Activated gamma-delta T cell treated with Interleukin-2 at 50 U/mL for 16 hours (primary cell): ENCODE data around the gene GNA15.

ENCODE experiments used
- DNase-seq: peaks from one replicate; pipeline ENCODE4 v3.0.0-alpha.2; 2020

GNA15 gene

DNA sequence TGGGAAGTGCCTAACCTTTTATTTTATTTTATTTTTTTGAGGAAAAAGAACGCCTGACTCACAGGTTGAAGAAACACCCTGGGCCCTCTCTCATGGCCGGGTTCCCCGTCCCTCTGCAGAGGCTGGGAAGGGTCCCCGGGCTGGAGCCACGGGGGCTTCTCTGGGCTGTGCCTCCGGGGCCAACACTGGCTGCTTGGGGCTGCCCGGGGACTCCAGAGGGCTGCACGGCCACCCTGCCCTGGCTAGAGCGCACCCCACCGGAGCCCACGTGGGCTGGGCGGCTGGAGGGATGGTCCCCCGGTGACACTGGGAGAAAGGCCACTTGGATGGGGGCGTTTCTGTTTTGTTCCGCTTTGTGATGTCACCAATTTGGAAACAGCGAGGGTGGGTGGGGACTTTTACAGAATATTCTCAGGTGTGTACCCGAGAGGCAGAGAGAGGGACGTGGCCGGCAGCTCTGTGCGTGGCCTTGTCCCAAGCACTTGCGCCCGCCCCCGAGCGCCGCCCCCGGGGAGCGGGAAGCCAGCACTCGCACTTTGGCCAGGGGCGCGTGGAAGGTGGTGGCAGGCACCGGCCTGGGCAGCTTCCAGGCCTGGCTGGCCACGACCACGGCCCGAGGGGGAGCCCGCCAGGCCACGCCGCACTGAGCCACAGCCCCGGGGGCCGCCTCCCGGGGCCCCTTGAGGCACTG is 13.9 kb upstream of the GNA15 start:
- no peak for DNase-seq

- no peak for DNase-seq
Observed at GRCh38 chr19:3122512-3122870, 13.3 kb upstream of the GNA15 start.

GRCh38 chr19:3123088-3123721 is 12.6 kb upstream of the GNA15 start:
- no peak for DNase-seq

DNA sequence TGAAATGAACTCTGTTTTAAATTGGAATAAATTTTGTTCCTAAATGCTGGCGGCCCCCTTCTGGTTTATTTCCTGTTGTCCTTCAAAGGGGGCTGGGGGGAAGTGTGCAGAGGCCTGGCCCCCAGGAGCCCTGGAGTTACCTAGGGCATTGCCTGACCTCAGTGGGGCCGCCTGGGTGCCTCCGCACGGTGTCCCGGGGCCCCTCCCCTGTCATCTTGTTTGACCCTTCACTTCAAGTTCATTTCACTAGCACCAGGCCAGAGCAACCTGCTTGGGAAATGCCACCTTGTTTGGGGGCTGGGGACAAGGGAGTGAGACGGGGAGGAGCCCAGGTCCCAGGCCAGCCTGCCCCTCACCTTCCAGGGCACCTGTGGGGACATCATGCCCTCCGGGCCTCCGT is 11.9 kb upstream of the GNA15 start:
- no peak for DNase-seq

GRCh38 chr19:3124630-3125029 is 11.2 kb upstream of the GNA15 start:
- DNase-seq, result no peak

GRCh38 chr19:3125900-3126524 is 9.8 kb upstream of the GNA15 start:
- peak; percentile 69 for DNase-seq

GRCh38 chr19:3129112-3129511 is 6.7 kb upstream of the GNA15 start:
- DNase-seq, result no peak

- no peak for DNase-seq
Observed at GRCh38 chr19:3131168-3131567, 4.7 kb upstream of the GNA15 start.

DNA sequence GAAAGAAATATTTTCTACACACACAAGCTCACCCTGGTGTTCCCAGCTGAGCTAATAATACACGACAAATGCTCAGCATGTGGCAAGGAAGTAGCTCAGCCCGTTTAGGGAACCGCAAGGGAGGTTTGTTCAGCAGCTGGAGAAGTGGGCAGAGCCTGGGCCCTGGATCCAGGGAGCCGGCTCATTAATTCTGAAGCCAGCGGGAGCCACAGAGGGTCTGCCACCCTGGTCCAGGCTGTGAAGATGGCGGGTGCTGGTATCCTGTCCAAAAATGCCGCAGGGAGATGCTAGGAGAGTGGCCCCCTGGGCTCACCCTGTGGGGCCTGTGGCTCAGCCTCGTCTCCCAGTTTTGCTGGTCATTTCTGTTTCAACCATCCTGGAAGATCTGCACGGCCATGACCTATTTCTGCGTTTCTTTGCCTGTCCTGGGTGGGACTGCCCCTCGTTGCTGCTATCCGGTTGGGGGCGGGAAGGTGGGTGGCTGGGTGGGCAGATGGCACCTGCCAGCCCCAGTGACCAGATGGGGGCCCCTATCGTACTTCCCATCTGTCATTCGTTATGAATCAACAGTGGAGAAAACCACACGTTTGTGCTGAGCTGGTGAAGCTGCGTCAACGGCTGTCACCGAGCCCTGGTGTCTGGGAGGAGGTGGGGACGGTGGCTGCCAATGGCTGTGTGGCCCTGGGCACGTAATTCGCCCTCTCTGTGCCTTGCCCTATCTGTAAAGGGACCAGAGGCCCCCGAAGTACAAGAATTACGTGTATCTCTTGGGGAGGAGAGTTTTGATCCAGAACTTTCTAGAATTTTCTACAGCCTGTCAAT is 2.7 kb upstream of the GNA15 start:
- peak; percentile 70 for DNase-seq

DNA sequence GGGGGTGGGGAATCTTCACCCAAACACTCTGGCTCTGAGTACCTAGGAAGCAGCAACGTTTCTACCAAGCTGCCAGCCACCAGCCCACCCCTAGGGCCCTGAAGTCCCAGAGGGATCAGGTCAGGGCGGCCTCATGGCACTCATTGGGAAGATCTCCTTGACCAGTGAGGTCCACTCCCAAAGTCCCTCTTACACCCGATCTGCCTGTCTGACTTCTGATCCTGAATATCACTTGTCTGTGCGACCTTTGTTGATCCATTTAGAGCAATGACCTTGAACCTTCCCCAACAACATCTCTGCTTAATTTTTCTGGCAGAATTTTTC is 2.1 kb upstream of the GNA15 start:
- DNase-seq, result no peak

DNA sequence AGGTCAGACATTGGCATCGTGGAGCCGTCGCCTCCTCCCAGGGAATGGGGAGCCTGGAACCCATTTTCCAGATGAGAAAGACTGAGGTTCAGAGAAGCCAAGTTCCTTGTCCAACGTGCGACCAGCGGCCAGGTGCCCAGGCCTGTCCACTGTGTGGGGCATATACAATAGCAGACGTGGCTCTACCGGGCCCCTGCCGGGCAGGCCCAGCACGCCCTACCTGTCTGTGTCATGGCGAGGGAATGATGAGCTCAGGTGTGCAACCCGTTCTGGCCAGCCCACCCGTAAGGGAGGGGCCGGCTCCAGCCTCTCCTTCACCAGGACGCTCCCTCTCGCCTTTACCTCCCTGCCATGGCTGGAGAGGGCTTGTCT is 837 bp downstream of the GNA15 start:
- DNase-seq, result no peak

DNA sequence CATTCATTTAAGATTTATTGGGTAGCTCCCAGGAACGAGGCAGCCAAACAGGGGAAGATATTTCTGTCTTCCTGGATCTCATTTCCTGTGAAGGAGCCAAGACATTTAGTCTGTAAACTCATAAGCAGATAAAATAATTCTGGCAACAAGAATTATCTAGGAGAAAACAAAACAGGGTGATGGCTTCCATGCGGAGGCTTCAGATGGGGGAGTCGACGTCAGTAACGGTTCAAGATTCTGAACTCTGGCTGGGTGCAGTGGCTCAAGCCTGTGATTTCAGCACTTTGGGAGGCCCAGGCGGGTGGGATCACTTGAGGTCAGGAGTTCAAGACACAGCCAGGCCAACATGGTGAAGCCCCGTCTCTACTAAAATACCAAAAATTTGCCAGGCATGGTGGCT is 1.3 kb downstream of the GNA15 start:
- no peak for DNase-seq

GRCh38 chr19:3138268-3138667 is 2.4 kb downstream of the GNA15 start:
- no peak for DNase-seq

GRCh38 chr19:3140667-3141038 is 4.8 kb downstream of the GNA15 start:
- no peak for DNase-seq

DNA sequence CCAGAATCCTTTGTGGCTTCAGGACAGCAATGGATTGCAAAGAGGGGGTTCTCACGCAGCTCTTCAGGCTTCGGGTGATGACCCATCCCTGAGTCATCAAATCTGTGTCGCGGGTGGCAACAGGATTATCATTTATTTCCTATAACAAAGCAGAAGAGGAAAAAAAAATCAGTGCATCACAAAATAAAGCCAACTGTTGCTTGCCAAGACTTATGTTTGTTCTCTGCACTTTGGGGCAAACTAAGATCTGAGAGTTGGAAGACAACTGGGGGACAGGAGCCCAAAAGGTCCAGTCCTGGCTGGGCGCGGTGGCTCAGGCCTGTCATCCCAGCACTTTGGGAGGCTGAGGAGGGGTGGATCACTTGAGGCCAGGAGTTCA is 6.4 kb downstream of the GNA15 start:
- DNase-seq, result no peak

DNA sequence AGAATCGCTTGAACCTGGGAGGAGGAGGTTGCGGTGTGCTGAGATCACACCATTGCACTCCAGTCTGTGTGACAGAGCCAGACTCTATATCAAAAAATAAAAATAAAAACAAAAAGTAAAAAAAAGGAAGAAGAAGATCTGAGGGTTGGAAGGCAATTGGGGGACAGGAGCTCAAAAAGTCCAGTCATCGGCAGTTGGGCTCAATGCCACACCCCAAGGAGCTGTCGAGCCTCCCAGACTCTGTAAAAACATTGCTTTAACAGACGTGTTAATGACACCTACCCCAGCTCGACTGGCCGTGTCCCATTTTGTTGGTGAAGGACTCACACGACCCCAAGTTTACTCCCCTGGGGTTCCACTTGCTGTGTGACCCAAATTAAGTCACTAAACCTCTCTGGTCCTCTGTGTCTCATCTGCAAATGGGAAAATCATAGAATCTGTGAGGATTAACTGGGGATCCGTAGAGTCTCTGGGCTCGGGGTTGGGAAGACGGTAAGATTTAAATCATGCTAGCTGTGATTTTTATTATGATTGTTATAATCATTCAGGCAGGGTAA is 7.0 kb downstream of the GNA15 start:
- DNase-seq, result no peak

- DNase-seq, result no peak
Observed at GRCh38 chr19:3145909-3146676, 10.3 kb downstream of the GNA15 start.

- peak; percentile 69 for DNase-seq
Observed at GRCh38 chr19:3146677-3147100, 10.9 kb downstream of the GNA15 start.

DNA sequence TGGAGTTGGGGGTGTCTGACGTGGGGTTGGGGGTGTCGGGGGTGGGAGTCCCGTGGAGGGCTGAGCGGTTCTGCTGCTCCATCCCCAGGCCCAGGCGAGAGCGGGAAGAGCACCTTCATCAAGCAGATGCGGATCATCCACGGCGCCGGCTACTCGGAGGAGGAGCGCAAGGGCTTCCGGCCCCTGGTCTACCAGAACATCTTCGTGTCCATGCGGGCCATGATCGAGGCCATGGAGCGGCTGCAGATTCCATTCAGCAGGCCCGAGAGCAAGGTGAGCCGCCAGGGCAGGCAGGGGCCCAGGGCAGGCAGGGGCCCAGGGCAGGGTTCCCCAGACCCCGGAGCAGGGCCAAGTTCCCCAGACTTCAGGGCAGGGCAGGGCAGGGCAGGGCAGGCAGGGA is 12.7 kb downstream of the GNA15 start:
- no peak for DNase-seq

- no peak for DNase-seq
Observed at GRCh38 chr19:3149089-3149488, 13.3 kb downstream of the GNA15 start.

- DNase-seq, result no peak
Observed at GRCh38 chr19:3149526-3150505, 14.0 kb downstream of the GNA15 start.
